Esophagus squamous epithelium (tissue), 5 donors: Measurements from ENCODE around the gene PDS5A. TPM values are rescaled to one million over a fixed set of nuclear protein-coding genes. Genes with fewer than 3 reads are reported as not detected.
A peak's percentile ranks its signal among the peaks of the same experiment; 100 is the strongest.
"Not testable (repeated sequence)": the region's sequence is repeated elsewhere in the genome, so short reads cannot be mapped to it uniquely, and the experiment has no call there.

Source experiments
- DNase-seq: peaks from one replicate; lab custom pipeline; 2025; lab: John Stamatoyannopoulos, UW
- H3K27ac ChIP-seq, 4 donors: fragments of 200-600 bp; sonication (generic); one replicate each; pipeline ENCODE4 v1.5.1; 2016 to 2019; ENCODE audit warnings: mild to moderate bottlenecking in 1 of 4
- H3K27me3 ChIP-seq, 4 donors: fragments of 200-600 bp; sonication (generic); 1 replicate in 3 of 4; 2 replicates in 1 of 4; pipeline versions ENCODE4 v1.5.1 to v1.6.0; 2017 to 2021; ENCODE audit warnings: antibody characterized with exemption in 1 of 4
- H3K36me3 ChIP-seq, 3 donors: fragments of 200-600 bp; sonication (generic); one replicate each; pipeline ENCODE4 v1.5.1; 2016 to 2019
- H3K4me1 ChIP-seq, 3 donors: fragments of 200-600 bp; sonication (generic); one replicate each; pipeline ENCODE4 v1.5.1; 2017 to 2019
- H3K4me3 ChIP-seq, 4 donors: fragments of 200-600 bp; sonication (generic); 1 replicate in 3 of 4; 2 replicates in 1 of 4; pipeline ENCODE4 v1.5.1; 2016 to 2019; ENCODE audit warnings: mild to moderate bottlenecking in 2 of 4, moderate library complexity in 1 of 4
- H3K9me3 ChIP-seq, 3 donors: fragments of 200-600 bp; sonication (generic); one replicate each; pipeline ENCODE4 v1.5.1; 2016 to 2019
- CTCF ChIP-seq, 6 experiments: fragments of 450-650 bp in 4 of 6; fragments of 200-600 bp in 2 of 6; sonication (generic) in 2 of 6; IDR thresholded peaks; one replicate each; pipeline ENCODE4 v1.5.1; 2016 to 2019; ENCODE audit warnings: antibody characterized with exemption in 6 of 6, mild to moderate bottlenecking in 4 of 6, moderate library complexity in 4 of 6
- POLR2A ChIP-seq, 4 donors: fragments of 450-650 bp; IDR thresholded peaks; one replicate each; pipeline ENCODE4 v1.6.1; 2017; ENCODE audit warnings: antibody characterized with exemption in 4 of 4, mild to moderate bottlenecking in 4 of 4, moderate library complexity in 3 of 4
- WGBS, 2 donors: methylation state at CpG; one replicate each; pipeline ENCODE4 v1.1.5; 2018; 5-methylcytosine and 5-hydroxymethylcytosine counted together
- intact Hi-C: fragments of 100-400 bp; cut with DNase I; formaldehyde crosslinking; loops from one replicate; pipeline ENCODE4 v1.15.0; 2022
- total RNA-seq, 4 donors: library from RNA; depleted of rRNA; stranded (reverse); fragments of >200 nt; gene quantifications; one replicate each; pipeline ENCODE4 v1.1.0, GENCODE V29; 2016
- donor health status: DM: yes; HTN: yes; CAD: no.

The PDS5A gene
- total RNA-seq = 10 to 100 TPM; 49.1 to 70.2 (median 59.6) TPM

- 0% methylated on average over 6 to 20 of the region's 117 CpGs for WGBS, 2 donors
- Histone ChIP-seq H3K27me3 (no peaks in the 10 kb centered on the region), H3K36me3 (peaks cover 0 to 32% (median 8%) of the 10 kb centered on the region in 3 donors), H3K27ac (peak within 1 kb of the TSS; percentile 96 to 99 (median 98)), H3K4me1 (peaks cover 0 to 47% (median 20%) of the 10 kb centered on the region in 3 donors), H3K9me3 (no peaks in the 10 kb centered on the region), H3K4me3 (peak within 1 kb of the TSS; percentile 79 to 99 (median 98))
- peak; percentile 51 for DNase-seq
- TF ChIP-seq CTCF (IDR thresholded peaks at IDR 0.05) = peak; percentile 80 to 100 (median 96)
- TF ChIP-seq POLR2A (IDR thresholded peaks at IDR 0.05) = peak in 2 of 4 donors; percentile 29 to 55
- intact Hi-C loops = loop anchor here (5.0 to 10.0 kb wide), 2 partner anchors 280 to 513 kb away; partner anchors contain the start of gene UBE2K
Measured at GRCh38 chr4:39977489-39978377, at the start of gene PDS5A. PDS5A (minus strand) TSS chr4:39977911; CDS start chr4:39976577, 1,334 bp downstream.

DNA sequence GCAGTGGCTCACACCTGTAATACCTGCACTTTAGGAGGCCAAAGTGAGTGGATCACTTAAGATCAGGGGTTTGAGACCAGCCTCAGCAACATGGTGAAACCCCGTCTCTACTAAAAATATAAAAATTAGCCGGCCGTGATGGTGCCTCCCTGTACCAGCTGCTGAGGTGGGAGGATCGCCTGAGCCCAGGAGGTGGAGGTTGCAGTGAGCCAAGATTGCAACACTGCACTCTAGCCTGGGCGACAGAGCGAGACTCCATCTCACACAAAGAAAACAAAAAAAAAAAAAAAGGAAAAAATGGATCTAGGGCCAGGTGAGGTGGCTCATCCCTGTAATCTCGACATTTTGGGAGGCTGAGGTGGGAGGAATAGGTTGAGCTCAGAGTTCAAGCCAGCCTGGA, 46.3 kb upstream of the PDS5A start:
- H3K9me3 ChIP-seq, H3K27me3 ChIP-seq, H3K27ac ChIP-seq, DNase-seq, H3K4me1 ChIP-seq, H3K4me3 ChIP-seq, intact Hi-C loops, H3K36me3 ChIP-seq: not testable (repeated sequence)
- WGBS, 2 donors = 29% methylated on average over 1 of the region's 7 CpGs; no CpG with 5 or more reads in 1 of the 2 donors

DNA sequence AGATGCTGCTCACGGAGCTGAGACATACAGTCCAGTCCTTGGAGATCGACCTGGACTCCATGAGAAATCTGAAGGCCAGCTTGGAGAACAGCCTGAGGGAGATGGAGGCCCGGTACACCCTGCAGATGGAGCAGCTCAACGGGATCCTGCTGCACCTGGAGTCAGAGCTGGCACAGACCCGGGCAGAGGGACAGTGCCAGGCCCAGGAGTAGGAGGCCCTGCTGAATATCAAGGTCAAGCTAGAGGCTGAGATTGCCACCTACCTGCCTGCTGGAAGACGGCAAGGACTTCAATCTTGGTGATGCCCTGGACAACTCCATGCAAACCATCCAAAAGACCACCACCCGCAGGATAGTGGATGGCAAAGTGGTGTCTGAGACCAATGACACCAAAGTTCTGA, 43.4 kb upstream of the PDS5A start:
- DNase-seq, H3K9me3 ChIP-seq, intact Hi-C loops, H3K4me1 ChIP-seq, H3K4me3 ChIP-seq, H3K36me3 ChIP-seq, H3K27ac ChIP-seq, H3K27me3 ChIP-seq: not testable (repeated sequence)
- WGBS, 2 donors = 76 to 84% methylated on average over 5 of the region's 7 CpGs

DNA sequence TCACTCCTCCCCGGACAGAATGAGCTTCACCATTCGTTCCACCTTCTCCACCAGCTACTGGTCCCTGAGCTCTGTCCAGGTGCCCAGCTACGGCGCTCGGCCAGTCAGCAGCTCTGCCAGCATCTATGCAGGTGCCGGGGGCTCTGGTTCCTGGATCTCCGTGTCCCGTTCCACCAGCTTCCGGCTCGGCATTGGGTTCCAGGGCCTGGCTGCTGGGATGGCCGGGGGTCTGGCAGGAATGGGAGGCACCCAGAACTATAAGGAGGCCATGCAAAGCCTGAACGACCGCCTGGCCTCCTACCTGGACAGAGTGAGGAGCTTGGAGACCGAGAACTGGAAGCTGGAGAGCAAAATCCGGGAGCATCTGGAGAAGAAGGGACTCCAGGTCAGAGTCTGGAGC, 42.5 kb upstream of the PDS5A start:
- intact Hi-C loops = no loop called here
- Histone ChIP-seq H3K4me1 (no peaks in the 10 kb centered on the region), H3K36me3 (no peaks in the 10 kb centered on the region), H3K27ac (no peak overlapping the region), H3K27me3 (no peaks in the 10 kb centered on the region), H3K4me3 (no peak overlapping the region), H3K9me3 (no peaks in the 10 kb centered on the region)
- WGBS, 2 donors = 82 to 94% methylated on average over 9 to 10 of the region's 15 CpGs
- DNase-seq = no peak
- no peak for TF ChIP-seq POLR2A (IDR thresholded peaks at IDR 0.05)

DNA sequence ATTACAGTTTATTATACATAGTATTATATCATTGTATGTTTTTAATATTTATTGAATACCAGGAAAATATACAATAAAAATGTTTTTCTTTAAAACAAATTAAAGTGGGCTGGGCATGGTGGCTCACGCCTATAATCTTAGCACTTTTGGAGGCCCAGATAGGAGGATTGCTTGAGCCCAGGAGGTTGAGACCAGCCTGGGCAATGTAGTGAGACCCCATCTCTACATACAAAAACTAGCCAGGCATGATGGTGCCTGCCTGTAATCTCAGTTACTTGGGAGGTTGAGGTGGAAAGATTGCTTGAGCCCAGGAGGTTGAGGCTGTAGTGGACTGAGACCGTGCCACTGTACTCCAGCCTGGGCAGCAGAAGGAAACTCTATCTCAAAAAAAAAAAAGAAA, 38.3 kb upstream of the PDS5A start:
- 71 to 90% methylated on average over 2 of the region's 2 CpGs for WGBS, 2 donors
- Histone ChIP-seq H3K36me3 (no peaks in the 10 kb centered on the region), H3K4me1 (no peaks in the 10 kb centered on the region), H3K27me3 (no peaks in the 10 kb centered on the region), H3K9me3 (no peaks in the 10 kb centered on the region), H3K4me3 (no peak overlapping the region), H3K27ac (no peak overlapping the region)
- intact Hi-C loops = no loop called here
- DNase-seq = no peak
- TF ChIP-seq CTCF (IDR thresholded peaks at IDR 0.05) (no peak), POLR2A (IDR thresholded peaks at IDR 0.05) (no peak)

GRCh38 chr4:40003986-40004385, 26.3 kb upstream of the PDS5A start:
- TF ChIP-seq POLR2A (IDR thresholded peaks at IDR 0.05) (no peak), CTCF (IDR thresholded peaks at IDR 0.05) (no peak)
- Histone ChIP-seq H3K36me3 (no peaks in the 10 kb centered on the region), H3K27ac (no peak overlapping the region), H3K4me1 (peaks cover 0 to 6% (median 0%) of the 10 kb centered on the region in 3 donors), H3K9me3 (no peaks in the 10 kb centered on the region), H3K4me3 (no peak overlapping the region), H3K27me3 (no peaks in the 10 kb centered on the region)
- 42 to 50% methylated on average over 1 of the region's 1 CpG for WGBS, 2 donors
- intact Hi-C loops = no loop called here
- DNase-seq = no peak
